ENCODE results near the gene PADI6.
"Not testable (repeated sequence)": the region's sequence is repeated elsewhere in the genome, so short reads cannot be mapped to it uniquely, and the experiment has no call there.

The PADI6 gene

GRCh38 chr1:17371896-17372295, at the start of gene PADI6:
Gene PADI6, plus strand, starts transcription at chr1:17372196. Its CDS starts 50 bp downstream, at chr1:17372246.
- no peak for DNase-seq

- DNase-seq, result no peak
These were observed 43.1 kb upstream of the PADI6 start for GRCh38 chr1:17328855-17329254.

GRCh38 chr1:17329610-17330009, 42.4 kb upstream of the PADI6 start:
- DNase-seq, result no peak

DNA sequence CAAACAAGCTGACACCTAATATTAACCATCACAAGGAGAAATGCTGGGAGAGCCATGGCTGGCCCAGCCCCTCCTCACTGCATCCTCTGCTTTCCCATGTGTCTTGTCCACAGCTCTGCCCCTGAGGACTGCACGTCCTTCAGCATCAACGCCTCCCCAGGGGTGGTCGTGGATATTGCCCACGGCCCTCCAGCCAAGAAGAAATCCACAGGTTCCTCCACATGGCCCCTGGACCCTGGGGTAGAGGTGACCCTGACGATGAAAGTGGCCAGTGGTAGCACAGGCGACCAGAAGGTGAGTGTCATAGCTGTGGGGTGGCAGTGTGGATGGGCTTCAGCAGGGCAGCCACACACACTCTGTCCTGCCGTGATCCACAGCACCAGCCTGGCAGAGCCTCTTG, 41.1 kb upstream of the PADI6 start:
- DNase-seq, result no peak

- DNase-seq, result no peak
These were observed 38.9 kb upstream of the PADI6 start for GRCh38 chr1:17333081-17333480.

DNA sequence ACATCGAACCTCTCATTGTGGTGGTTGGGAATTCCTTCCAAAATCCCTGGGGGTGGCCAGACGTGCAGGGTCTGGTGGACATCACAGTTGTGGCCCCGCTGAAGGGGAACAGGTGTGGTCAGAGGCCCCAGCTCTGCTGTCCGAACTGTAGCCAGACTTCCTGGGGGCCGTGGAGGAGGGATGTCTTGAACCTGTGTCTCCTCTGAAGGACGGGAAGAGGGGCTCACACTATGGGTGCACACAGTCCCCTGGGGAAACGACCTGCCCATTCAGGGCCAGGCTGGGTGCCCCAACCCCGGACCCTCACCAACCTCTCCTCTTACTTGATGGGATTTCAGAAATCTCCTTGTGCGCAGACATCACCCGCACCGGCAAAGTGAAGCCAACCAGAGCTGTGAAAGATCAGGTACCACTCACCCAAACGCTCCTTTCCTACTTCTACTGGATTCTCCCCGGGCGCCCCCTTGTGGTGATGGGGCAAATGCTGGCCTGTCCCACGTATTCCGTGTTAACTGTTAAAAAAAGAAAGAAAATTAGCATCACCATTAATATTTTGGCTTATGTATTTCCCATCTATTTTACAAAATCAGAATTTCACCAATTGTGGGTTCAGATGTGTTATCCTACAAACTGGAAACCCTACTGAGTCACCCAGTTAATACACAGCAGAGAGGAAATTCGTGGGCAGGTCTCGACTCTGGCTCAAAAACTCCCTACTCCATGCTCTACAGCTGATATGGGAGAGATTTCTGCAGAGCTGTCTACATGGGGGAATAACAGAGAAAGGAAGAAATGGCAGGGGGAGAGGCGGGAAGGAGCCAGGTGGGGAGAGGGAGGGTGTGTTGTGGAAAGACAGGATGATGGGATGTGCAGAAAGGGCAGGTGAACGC, 35.9 kb upstream of the PADI6 start:
- DNase-seq, result peak; percentile 53

DNA sequence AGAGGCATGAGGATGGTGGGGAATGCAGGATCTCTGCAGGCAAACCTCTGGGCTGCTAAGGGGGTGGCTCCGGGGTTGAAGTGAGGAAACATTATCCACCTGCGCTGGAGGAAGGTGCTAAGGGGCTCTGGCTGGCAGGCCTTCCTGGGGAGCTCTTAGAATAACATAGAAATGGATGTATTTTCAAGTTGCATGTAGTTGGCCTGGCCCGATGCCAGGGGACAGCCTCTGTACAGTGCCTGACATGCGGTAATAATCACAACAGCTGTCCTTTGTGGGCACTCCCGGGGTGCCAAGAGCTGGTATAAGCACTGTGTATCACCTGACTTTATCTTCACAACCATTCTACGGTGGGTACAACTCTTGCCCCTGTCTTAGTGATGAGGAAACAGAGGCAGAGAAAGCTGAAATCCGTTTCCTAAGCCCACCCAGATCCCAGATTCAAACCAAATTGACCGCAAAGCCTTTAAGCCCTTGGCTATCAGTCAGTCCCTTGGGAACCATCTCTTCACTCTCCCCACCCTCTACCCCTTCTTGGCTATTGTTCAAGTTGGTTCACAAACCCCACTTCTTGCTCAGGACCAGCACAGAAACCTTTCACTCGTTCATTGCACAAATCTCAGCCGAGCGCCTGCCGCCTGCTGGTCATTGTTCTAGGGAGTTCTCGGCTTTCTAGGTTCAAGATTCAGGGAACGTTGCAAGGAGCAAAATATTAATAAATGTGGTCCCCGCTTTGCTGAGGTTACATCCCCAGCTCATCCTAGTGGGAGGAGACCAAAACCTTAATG, 33.1 kb upstream of the PADI6 start:
- DNase-seq, result no peak

DNA sequence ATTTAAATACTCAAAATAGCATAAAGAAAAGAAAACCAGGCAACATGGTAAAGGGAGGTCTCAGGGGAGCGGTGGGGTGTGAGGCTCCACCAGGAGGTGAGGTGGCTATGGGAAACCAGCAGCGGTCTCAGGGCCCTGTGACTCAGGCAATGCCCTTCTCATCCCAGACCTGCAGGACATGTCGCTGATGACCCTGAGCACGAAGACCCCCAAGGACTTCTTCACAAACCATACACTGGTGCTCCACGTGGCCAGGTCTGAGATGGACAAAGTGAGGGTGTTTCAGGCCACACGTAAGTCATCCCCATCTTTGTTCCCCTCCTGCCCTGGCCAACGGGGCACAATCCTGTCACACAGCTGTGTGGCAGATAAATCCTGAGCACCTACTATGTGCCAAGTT, 32.5 kb upstream of the PADI6 start:
- no peak for DNase-seq

- DNase-seq, result no peak
These were observed 31.6 kb upstream of the PADI6 start for GRCh38 chr1:17340358-17340757.

- no peak for DNase-seq
These were observed 30.0 kb upstream of the PADI6 start for GRCh38 chr1:17342014-17342441.

DNA sequence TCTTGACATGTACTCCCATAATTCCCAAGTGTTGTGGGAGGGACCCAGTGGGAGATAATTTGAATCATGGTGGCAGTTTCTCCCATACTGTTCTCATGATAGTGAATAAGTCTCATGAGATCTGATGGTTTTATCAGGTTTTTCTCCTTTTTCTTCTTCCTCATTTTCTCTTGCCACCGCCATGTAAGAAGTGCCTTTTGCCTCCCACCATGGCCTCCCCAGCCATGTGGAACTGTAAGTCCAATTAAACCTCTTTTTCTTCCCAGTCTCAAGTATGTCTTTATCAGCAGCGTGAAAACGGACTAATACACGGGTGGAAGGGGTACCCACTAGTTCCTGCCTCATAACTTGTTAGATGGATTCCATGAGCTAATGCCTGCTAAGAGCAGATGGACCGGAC, 26.5 kb upstream of the PADI6 start:
- not testable (repeated sequence) for DNase-seq

DNA sequence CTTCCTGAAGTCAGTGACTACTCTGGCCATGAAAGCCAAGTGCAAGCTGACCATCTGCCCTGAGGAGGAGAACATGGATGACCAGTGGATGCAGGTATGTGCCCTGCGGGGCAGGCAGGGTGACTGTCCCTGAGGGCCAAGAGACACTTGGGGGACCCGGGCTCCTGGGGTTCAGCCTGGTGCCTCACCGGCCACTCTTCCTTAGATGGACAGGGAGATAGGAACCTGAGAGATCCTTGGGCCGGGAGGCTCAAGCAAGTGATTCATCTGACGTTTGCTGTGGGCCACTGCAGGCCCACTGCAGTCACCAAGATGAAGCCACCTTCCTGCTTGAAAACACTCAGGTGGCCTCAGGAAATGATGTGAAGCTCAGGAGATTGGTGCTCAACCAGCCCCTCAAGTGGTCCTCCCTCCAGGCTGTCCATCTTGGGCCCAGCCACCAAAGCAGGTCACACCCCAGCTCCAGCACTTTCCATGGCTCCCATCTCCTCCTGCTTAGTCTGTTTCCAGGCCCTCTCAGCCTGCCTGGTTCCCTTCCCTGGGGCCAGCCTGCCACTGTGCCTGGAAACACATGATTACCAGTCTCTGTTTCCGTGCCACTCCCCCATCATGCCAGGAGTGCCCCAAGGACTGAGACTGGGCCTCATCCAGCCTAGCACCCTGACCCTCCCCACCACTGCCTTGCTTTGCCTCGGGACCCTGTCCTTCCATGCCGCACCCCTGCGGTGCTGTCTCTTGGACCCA, 25.8 kb upstream of the PADI6 start:
- DNase-seq, result no peak

DNA sequence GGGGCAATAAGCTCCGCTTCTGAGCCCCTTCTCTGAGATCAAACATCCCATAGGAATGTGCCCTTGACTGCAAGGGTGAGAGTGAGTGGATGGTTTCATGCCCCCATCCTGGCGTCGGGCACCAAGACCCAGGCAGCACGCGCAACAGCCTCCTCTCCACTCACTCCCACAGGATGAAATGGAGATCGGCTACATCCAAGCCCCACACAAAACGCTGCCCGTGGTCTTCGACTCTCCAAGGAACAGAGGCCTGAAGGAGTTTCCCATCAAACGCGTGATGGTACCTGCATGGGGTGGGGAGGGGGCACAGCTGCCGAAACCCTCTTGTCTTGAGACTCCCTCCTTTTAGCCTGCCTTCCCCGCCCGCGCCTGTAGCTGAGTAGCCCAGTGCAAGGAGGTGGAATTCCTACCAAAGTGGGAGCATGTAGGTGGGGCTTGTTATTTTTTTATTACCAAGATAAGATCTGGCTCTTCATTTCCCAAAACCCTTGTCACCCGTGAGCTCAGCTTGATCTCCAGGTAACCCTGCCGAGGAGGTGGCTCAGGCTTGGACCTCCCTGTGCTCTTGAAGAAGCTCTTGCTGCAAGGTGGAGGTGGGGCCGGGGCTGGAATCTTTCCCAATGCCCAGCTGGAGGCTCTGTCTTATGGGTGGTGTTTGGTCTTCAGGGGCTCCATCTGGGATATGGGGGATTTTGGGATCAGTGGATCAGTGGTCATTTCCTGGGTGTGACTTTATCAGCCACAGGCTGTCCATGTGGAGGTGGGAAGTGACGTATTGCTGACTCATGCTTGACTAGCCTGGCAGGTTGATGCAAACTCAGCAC, 24.0 kb upstream of the PADI6 start:
- DNase-seq, result no peak

DNA sequence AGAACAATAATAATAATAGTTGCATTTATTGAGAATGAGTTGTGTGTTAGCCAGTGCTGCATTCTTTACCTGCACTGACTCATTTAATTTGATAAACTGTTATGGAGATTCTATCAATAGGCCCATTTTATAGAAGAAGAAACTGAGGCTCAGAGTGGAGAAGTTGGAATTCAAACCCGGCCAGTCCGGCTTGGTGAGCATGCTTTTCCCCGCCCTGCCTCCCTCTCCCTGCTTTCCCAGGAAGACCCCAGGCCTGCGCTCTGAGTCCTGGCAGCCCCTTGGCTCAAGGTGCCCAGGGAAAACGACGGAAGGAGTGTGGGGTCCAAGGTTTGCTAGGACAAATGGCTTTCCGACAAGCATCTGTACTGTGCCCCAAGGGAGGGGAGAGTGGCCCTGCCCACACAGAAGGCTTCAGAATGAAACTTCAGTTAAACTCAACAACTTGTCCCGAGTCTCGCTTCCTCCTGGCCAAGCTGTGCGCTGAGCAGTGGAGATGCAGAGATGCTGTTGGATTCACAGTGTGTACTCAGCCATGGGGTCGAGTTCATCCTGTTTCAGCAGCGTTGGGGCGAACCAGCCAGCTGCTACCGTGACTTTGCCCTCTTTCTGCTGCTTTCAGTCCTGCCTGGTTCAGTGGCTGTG, 23.3 kb upstream of the PADI6 start:
- DNase-seq, result no peak

- DNase-seq, result no peak
These were observed 21.9 kb upstream of the PADI6 start for GRCh38 chr1:17350083-17350482.

DNA sequence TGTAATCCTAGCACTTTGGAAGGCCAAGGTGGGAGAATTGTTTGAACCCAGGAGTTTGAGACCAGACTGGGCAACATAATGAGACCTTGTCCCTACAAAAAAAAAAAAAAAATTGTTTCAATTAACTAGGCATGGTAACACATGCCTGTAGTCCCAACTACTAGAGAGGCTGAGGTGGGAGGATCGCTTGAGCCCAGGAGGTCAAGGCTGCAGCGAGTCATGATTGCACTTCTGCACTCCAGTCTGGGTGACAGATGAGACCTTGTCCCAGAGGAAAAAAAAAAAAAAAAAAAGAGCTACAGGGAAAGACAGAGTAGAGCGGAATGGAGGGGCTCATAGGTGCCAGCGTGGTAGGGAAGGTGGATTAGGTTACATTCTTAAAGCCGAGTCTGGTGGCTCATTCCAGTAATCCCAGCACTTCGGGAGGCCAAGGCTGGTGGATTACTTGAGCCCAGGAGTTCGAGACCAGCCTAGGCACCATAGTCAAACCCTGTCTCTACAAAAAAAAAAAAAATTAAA, 21.0 kb upstream of the PADI6 start:
- no peak for DNase-seq

DNA sequence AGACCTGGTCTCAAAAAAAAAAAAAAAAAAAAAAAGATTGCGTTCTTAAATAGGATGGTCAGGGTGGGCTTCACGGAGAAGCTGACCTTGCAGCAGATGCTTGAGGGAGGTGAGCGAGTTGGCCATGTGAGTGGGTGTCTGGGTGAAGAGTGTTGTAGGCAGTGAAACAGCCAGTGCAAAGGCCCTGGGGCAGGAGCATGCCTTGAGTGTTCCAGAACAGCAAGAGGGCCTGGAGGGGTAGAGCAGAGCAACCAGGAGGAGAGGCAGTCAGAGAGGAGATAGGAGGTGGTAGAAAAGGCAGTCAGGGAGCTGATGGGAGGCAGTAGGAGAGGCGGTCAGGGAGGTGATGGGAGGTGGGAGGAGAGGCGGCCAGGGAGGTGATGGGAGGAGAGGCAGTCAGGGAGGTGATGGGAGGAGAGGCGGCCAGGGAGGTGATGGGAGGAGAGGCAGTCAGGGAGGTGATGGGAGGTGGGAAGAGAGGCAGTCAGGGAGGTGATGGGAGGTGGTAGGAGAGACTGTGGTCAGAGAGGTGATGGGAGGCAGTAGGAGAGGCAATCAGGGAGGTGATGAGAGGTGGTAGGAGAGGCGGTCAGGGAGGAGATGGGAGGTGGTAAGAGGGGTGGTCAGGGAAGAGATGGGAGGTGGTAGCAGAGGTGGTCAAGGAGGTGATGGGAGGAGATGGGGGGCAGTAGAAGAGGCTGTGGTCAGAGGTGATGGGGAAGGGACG, 20.2 kb upstream of the PADI6 start:
- no peak for DNase-seq

GRCh38 chr1:17352419-17352909, 19.5 kb upstream of the PADI6 start:
- no peak for DNase-seq

- DNase-seq, result no peak
These were observed 16.1 kb upstream of the PADI6 start for GRCh38 chr1:17355898-17356297.

- DNase-seq, result no peak
These were observed 15.5 kb upstream of the PADI6 start for GRCh38 chr1:17356387-17357026.
